ENCODE results near the gene ZNF574. TPM values are rescaled to one million over a fixed set of nuclear protein-coding genes. Genes with fewer than 3 reads are reported as not detected.

Gene ZNF574
- total and polyA plus RNA-seq, 2 of the 8 experiments (the other 6 are each of a cell fraction or from before 2014, with no cell fraction given): 27.0 to 38.8 TPM

DNA sequence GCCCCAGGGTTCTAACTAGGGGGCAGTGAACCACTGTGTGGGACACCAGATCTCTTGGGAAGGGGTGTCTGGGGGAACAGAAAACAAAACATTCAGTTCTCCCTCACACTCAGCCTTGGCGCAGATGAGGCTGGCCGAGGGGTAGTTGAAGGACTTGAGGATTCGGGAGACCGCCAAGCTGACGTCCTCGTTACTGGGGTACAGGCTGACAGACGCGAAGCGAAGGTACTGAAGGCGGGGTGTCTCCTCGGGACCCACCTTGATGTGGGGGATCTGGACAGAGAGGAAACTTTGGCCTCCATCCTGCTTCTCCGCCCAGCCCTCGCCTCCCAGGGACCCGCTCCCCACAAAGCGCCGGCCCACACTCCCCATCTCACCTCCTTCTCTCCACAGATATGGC, 13.6 kb upstream of the ZNF574 start (continued):
- TF ChIP-seq, protein P1, sequence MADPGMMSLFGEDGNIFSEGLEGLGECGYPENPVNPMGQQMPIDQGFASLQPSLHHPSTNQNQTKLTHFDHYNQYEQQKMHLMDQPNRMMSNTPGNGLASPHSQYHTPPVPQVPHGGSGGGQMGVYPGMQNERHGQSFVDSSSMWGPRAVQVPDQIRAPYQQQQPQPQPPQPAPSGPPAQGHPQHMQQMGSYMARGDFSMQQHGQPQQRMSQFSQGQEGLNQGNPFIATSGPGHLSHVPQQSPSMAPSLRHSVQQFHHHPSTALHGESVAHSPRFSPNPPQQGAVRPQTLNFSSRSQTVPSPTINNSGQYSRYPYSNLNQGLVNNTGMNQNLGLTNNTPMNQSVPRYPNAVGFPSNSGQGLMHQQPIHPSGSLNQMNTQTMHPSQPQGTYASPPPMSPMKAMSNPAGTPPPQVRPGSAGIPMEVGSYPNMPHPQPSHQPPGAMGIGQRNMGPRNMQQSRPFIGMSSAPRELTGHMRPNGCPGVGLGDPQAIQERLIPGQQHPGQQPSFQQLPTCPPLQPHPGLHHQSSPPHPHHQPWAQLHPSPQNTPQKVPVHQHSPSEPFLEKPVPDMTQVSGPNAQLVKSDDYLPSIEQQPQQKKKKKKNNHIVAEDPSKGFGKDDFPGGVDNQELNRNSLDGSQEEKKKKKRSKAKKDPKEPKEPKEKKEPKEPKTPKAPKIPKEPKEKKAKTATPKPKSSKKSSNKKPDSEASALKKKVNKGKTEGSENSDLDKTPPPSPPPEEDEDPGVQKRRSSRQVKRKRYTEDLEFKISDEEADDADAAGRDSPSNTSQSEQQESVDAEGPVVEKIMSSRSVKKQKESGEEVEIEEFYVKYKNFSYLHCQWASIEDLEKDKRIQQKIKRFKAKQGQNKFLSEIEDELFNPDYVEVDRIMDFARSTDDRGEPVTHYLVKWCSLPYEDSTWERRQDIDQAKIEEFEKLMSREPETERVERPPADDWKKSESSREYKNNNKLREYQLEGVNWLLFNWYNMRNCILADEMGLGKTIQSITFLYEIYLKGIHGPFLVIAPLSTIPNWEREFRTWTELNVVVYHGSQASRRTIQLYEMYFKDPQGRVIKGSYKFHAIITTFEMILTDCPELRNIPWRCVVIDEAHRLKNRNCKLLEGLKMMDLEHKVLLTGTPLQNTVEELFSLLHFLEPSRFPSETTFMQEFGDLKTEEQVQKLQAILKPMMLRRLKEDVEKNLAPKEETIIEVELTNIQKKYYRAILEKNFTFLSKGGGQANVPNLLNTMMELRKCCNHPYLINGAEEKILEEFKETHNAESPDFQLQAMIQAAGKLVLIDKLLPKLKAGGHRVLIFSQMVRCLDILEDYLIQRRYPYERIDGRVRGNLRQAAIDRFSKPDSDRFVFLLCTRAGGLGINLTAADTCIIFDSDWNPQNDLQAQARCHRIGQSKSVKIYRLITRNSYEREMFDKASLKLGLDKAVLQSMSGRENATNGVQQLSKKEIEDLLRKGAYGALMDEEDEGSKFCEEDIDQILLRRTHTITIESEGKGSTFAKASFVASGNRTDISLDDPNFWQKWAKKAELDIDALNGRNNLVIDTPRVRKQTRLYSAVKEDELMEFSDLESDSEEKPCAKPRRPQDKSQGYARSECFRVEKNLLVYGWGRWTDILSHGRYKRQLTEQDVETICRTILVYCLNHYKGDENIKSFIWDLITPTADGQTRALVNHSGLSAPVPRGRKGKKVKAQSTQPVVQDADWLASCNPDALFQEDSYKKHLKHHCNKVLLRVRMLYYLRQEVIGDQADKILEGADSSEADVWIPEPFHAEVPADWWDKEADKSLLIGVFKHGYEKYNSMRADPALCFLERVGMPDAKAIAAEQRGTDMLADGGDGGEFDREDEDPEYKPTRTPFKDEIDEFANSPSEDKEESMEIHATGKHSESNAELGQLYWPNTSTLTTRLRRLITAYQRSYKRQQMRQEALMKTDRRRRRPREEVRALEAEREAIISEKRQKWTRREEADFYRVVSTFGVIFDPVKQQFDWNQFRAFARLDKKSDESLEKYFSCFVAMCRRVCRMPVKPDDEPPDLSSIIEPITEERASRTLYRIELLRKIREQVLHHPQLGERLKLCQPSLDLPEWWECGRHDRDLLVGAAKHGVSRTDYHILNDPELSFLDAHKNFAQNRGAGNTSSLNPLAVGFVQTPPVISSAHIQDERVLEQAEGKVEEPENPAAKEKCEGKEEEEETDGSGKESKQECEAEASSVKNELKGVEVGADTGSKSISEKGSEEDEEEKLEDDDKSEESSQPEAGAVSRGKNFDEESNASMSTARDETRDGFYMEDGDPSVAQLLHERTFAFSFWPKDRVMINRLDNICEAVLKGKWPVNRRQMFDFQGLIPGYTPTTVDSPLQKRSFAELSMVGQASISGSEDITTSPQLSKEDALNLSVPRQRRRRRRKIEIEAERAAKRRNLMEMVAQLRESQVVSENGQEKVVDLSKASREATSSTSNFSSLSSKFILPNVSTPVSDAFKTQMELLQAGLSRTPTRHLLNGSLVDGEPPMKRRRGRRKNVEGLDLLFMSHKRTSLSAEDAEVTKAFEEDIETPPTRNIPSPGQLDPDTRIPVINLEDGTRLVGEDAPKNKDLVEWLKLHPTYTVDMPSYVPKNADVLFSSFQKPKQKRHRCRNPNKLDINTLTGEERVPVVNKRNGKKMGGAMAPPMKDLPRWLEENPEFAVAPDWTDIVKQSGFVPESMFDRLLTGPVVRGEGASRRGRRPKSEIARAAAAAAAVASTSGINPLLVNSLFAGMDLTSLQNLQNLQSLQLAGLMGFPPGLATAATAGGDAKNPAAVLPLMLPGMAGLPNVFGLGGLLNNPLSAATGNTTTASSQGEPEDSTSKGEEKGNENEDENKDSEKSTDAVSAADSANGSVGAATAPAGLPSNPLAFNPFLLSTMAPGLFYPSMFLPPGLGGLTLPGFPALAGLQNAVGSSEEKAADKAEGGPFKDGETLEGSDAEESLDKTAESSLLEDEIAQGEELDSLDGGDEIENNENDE (IDR thresholded peaks at IDR 0.05; ENCODE audit: insufficient replicate concordance, low read length): no peak
